Epidermal melanocyte (primary cell): Measurements from ENCODE around the gene GNAS.
A peak's percentile ranks its signal among the peaks of the same experiment; 100 is the strongest.

Source experiments
- DNase-seq: peaks from one replicate; pipeline ENCODE4 v3.0.0; 2011; ENCODE audit warnings: low spot score; ENCODE audit not compliant: insufficient read length

GNAS gene

DNA sequence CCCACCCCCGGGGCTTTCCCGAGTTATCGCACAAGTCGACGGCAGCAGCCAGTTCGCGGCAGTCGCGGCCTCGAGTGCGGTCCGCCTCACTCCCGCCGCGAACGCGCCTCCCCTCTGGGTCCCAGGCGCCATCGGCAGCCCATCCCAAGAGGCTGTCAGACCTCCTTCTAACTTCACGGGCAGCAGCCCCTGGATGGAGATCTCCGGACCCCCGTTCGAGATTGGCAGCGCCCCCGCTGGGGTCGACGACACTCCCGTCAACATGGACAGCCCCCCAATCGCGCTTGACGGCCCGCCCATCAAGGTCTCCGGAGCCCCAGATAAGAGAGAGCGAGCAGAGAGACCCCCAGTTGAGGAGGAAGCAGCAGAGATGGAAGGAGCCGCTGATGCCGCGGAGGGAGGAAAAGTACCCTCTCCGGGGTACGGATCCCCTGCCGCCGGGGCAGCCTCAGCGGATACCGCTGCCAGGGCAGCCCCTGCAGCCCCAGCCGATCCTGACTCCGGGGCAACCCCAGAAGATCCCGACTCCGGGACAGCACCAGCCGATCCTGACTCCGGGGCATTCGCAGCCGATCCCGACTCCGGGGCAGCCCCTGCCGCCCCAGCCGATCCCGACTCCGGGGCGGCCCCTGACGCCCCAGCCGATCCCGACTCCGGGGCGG lies 1.6 kb downstream of the GNAS start:
- DNase-seq: no peak

GRCh38 chr20:58854638-58855471 lies 2.3 kb downstream of the GNAS start:
- no peak for DNase-seq

- no peak for DNase-seq
Measured at GRCh38 chr20:58855506-58856389, 3.2 kb downstream of the GNAS start.

- DNase-seq: no peak
Measured at GRCh38 chr20:58863044-58863790, 10.7 kb downstream of the GNAS start.

DNA sequence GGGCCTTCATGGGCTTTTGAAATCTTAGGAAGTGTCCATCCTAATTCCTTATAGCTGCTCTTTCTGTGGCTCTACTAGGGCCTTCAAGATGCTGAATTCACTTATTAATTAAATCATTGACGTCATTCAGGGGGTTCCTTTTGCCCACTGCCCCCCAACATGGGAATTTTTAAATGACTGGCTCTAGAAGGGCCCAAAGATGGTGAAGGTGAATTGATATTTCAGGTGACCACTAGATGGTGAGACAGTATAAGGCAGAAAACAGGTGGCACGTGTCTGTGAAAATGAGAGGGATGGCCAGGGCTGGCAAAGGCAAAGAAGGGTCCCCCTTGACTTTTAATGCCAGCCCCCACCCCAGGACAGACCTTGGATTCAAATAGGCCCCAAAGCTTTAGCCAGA lies 11.8 kb downstream of the GNAS start:
- no peak for DNase-seq

GRCh38 chr20:58865843-58866242 lies 13.3 kb downstream of the GNAS start:
- no peak for DNase-seq

DNA sequence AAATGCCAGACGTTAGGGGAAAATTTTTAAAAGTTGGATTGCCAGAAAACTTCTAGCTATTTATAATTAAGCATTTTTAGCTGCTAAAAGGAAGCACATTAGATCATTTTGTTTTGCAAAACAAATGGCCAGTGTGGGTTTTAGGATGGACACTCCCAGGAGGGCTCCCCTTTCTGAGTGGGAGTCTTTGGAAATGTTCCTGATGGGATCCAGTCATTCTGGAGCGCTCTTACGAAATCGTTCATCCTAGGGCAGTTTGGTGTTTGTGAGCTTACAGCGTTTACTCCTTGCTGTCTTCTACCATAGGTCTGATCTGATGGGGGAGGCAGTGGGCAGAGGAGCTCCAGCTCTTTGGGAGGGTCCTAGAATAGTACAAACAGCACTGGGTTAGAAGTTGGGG lies 14.7 kb downstream of the GNAS start:
- DNase-seq: no peak

DNA sequence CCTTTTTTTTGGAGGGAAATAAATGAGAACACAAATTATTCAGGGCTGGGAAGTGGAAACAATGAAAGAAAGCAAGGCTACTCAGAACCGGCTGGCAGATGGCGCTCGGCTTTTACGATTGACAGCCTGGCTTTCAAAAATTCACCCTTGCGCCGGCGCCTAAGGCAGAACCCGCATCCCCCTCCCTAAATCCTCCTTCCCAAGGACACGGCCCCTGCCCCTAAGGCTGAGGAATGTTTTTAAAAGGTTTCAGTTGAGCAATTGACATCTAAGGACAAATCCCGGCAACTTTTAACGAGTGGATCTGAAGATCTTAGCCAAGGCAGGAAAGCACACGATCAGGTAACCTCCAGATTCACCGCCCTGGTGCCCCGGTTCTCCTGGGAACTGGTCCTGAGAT lies 16.3 kb downstream of the GNAS start:
- no peak for DNase-seq

DNA sequence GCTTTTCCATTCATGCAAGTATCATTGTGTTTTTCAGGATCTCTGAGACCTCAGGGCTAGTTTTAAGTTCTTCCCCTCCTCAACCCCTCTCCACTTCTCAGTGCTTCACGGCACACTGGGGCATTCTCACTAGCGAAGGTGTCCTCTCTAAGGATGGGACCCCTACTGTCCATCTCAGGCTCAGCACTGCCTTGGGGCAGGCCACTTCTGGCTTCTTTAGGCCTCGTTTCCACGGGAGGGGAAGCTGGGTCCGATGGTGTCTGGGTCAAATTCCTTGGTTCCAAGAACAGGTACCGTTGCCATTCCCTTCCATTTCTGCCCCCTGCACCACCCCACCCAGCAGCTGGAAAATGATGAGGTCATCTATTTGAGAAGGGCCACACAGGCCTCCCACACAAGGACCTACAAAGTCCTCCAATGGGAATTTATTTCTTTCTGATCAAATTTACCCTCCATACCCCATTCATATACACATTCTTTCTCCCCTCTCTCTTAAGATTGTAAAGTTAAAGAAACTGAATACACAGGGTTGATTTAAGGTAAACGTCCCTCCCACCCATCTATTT lies 17.2 kb downstream of the GNAS start:
- DNase-seq: no peak

DNA sequence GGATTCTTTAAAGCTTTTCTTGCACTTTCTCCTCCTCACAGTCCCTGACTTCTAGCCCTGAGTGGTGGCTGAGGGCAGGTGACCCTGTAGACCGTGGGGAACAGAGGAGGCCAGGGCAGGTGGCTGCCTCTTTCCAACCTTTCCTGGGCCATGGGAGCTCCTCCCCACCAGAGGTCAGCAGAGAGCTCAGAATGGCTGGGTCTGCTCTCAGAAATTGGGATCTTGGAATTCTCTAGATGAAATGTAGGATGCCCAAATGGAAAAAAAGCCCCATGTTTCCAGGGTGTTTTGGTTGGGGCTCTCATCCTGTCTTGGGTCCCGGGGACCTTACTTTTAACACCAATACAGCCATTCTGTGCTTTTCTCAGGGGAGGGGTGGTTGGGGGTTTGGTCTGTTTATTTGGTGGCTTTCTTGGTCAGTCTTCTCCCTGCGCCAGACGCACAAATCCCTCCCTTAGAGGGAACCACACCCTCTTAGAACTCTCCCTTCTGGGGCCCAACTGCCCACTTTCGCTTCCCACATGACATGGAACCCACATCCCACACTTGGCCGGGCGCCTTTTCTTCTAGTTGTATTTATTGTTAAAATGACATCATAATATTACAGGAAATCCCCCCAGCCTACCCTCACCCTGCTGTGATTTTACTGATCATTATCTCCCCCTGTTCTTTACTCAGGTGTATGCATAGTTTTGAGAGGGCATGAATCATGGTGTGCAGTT lies 17.9 kb downstream of the GNAS start:
- peak; percentile 82 for DNase-seq

DNA sequence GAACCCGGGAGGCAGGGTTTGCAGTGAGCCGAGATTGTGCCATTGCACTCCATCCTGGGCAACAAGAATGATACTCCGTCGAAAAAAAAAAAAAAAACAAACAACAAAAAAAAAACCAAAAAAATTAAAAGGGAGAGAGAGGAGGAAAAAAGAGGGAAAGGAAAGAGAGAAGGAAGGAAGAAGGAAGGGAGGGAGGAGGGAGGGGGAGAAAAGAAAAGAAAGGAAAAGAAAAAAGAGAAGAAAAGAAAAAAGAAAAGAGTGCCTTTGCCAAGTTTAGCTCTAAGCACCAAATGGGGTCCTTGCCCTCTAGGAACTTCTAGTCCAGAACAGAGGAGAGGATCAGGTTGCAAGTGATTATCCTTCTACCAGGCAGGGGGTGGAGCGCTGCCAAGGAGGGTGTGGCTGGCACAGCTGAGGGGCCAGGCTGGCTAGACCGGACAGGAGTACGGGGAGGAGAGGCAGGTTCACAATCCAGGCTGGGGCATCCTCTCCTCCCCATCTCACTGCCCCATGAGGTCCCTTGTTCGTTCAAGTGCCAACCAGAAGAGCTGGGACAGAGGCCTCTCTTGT lies 19.1 kb downstream of the GNAS start:
- DNase-seq: no peak

- DNase-seq: no peak
Measured at GRCh38 chr20:58874469-58874868, 22.0 kb downstream of the GNAS start.

GRCh38 chr20:58875111-58875510 lies 22.6 kb downstream of the GNAS start:
- no peak for DNase-seq

DNA sequence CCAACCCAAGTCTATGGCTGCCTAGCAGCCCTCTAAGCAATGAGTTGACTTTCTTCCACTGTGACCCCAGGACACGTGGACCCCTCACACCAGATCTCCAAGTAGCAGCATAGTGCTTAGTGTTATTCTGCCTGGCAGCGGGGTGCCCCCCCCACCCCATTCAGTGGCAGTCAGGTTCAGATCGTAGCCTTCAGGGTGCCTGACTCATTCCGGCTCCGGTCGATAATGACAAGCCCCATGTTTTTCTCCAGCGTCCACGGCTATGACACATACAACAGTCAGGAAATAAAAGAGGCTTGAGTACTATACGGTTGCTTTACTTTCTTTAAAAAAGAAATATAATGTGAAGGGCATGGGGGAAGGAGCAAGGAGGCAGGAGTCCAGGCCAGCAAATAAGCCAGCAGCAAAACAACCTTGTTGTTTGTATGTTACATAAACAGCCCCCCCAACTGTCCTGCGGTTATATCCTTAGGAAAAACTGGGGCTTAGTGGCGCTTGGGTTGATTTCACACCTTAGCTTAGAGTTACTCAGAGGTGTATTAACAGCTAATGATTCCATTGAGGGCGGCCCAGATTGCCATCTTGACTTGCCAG lies 23.1 kb downstream of the GNAS start:
- DNase-seq: no peak

DNA sequence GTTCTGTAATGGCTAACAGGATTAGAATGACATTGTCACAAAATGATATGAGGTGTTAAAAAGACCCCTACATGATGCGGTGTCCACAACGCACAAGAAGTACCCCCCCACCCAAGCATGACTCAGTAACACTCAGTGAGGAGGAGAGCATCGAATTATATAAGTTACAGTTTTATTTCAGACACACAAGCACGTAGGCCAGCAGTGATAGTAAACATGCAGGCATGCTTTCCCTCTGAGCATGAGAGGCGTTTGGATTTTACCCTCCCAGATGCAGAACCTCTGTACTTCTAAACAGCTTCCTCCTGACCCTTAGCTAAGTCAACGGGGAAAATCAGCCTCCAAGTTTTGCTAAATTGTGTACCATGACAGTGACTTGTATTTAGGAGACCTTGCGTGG lies 23.9 kb downstream of the GNAS start:
- no peak for DNase-seq

DNA sequence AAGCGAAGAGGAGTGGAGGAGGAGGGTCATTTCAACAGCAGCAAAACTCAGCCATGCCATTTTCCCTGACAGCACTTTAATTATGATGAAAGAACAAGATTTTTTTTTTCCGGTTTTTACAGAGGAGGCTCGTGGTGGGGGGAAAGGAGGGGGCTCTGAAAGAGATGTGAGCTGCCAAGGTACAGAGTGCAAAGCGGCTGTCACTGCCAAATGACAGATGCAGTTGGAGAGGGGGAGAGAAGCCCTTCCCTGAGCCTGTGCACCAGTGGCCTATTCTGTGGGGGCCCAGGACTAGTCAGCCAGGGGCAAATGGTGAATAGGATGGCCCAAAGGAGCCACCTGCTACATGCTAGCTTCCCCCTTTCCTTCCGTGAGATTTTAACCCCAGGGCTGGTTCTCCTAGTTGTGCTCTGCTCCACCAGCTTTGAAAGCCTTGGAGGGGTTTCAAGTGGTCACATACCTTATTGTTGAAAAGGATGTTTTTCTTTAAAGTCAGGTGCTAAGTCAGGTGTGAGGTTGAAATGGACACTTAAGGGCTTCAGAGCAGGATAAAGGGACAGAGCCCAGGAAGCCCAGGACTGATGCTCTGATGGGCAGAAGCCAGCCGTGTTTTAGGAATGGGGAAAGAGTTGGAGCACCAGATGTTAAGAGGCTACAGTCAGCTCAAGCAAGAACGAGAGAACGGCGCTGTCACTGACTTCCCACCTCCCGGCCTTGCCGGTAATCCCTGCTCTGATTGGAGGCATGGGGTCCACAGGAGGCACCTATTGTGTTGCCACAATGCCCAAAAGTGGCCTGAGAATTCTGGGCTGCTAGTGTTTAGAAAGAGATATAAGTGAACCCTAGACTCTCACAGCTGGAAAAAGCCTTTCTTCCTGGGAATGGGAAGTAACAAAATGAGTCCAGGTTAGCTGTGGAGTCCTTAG lies 24.8 kb downstream of the GNAS start:
- DNase-seq: no peak

- no peak for DNase-seq
Measured at GRCh38 chr20:58877976-58878360, 25.5 kb downstream of the GNAS start.

GRCh38 chr20:58878399-58878798 lies 25.9 kb downstream of the GNAS start:
- DNase-seq: no peak

DNA sequence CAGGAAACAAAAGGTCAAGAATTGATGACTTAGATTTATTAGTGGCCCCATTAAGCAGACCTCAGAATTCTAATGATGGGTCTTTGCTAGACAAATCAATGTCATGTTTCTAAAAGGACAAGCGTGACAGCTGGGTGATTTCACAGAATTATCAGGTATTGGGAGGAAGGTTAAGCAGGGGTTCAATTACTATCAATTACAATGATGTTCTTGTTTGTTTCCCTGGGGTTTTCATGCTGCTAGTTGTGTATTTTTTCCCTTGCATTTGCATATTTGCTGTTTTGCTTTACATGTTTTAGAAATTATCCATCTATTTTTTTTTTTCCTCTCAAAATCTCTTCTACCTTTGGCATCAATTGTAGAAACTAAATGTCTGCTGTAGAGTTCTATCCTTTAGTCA lies 27.9 kb downstream of the GNAS start:
- no peak for DNase-seq
